GM18951 (cell line): Measurements from ENCODE around the gene S1PR2.
"Not testable (repeated sequence)": the region's sequence is repeated elsewhere in the genome, so short reads cannot be mapped to it uniquely, and the experiment has no call there.

ENCODE experiments used
- POLR2A ChIP-seq: IDR thresholded peaks from 4 replicates; pipeline ENCODE4 v1.6.1; 2011; ENCODE audit warnings: mild to moderate bottlenecking; ENCODE audit not compliant: insufficient read length, insufficient read depth; ENCODE audit errors: extremely low read depth
- in situ Hi-C: fragments of 300-500 bp; cut with MboI; formaldehyde crosslinking; loops from one replicate; pipeline ENCODE4 v1.12.0; 2022; ENCODE audit warnings: low sequenced_read_pairs, mixed read lengths, inconsistent platforms; ENCODE audit not compliant: unreplicated experiment

The S1PR2 gene

GRCh38 chr19:10243606-10244005 is 12.5 kb upstream of the S1PR2 start:
- no peak for TF ChIP-seq POLR2A
- in situ Hi-C loops = loop anchor here (10.0 kb wide), 1 partner anchor 59 kb away; no protein-coding TSS in a partner anchor

- in situ Hi-C loops = loop anchor here (10.0 kb wide), 1 partner anchor 57 kb away; no protein-coding TSS in a partner anchor
Observed at GRCh38 chr19:10241826-10242449, 10.8 kb upstream of the S1PR2 start.

GRCh38 chr19:10238172-10238783 is 7.1 kb upstream of the S1PR2 start:
- in situ Hi-C loops = no loop called here
- TF ChIP-seq POLR2A = no peak

- TF ChIP-seq POLR2A = no peak
Observed at GRCh38 chr19:10237702-10238101, 6.6 kb upstream of the S1PR2 start.

GRCh38 chr19:10235409-10235808 is 4.3 kb upstream of the S1PR2 start:
- in situ Hi-C loops = not testable (repeated sequence)

More at GRCh38 chr19:10237702-10238101, 6.6 kb upstream of the S1PR2 start:
- in situ Hi-C loops = no loop called here

GRCh38 chr19:10235003-10235402 is 3.9 kb upstream of the S1PR2 start:
- in situ Hi-C loops = no loop called here
- TF ChIP-seq POLR2A = no peak

- TF ChIP-seq POLR2A = no peak
- in situ Hi-C loops = no loop called here
Observed at GRCh38 chr19:10233946-10234345, 2.8 kb upstream of the S1PR2 start.

- no peak for TF ChIP-seq POLR2A
- in situ Hi-C loops = no loop called here
Observed at GRCh38 chr19:10231612-10232228, 589 bp upstream of the S1PR2 start.

GRCh38 chr19:10230173-10230860 is 814 bp downstream of the S1PR2 start:
- in situ Hi-C loops = no loop called here
- TF ChIP-seq POLR2A = no peak

- in situ Hi-C loops = no loop called here
- no peak for TF ChIP-seq POLR2A
Observed at GRCh38 chr19:10228920-10229319, 2.2 kb downstream of the S1PR2 start.

- TF ChIP-seq POLR2A = no peak
- in situ Hi-C loops = no loop called here
Observed at GRCh38 chr19:10228393-10228792, 2.7 kb downstream of the S1PR2 start.

GRCh38 chr19:10227026-10227971 is 3.8 kb downstream of the S1PR2 start:
- in situ Hi-C loops = no loop called here
- TF ChIP-seq POLR2A = no peak

GRCh38 chr19:10226376-10227025 is 4.6 kb downstream of the S1PR2 start:
- in situ Hi-C loops = no loop called here
- TF ChIP-seq POLR2A = no peak

- no peak for TF ChIP-seq POLR2A
- in situ Hi-C loops = no loop called here
Observed at GRCh38 chr19:10226021-10226375, 5.1 kb downstream of the S1PR2 start.
